ENCODE measurements around the gene SLC16A6. TPM values are rescaled to one million over a fixed set of nuclear protein-coding genes. Genes with fewer than 3 reads are reported as not detected.

SLC16A6 gene
- under 0.01 and 0.24 TPM in 2 replicates for total RNA-seq

DNA sequence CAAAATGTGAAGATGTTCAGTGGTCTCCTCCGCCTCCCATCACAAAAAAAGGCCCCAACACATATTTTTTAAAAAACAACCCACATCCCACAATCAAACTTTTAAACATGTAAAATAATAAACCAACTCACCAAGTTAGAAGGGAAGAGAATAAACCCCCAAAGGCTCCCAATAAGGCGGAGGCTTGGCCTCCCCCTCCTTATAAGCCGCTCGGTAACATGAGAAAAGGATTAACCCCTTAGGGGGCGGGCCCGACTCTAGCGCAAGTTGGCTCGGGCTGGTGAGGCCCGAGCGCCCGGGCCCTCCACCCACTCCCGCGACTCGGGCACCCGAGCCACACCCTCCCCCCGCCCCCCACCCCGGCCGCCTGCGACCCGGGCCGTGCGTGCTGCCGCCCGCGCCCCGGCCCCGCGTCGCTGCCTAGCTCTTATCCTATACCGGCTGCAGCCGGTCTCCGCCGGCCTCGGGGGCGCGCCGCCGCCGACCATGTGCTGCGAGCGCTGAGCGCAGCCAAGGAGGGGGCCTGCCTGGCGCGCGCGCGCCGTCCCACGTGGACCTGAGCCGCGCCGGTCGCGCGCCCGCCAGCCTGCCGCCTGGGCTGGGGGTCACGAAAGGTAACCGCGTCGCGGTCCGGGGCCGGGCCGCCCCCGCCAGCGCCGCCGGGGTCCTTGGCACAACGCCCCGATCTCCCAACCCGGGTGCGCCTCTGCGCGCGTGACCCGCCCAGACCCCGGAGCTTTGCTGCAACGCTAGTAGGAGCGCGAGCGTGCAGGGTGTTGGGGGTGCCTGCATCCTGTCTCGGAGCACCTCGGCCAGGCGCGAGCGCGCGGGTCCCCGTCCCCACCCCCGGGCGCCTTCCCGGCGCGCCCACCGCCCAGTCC lies at the start of gene SLC16A6, which contains the start of gene ARSG:
SLC16A6 (minus strand) TSS at position 173 of the 881 bp plus-strand sequence. CDS start 12,807 bp downstream, outside the sequence.
ARSG (plus strand) TSS at position 541 of the 881 bp plus-strand sequence. CDS start 15,999 bp downstream, outside the sequence.

GRCh38 chr17:68247445-68248198 lies 43.3 kb downstream of the SLC16A6 start, which contains the start of gene AMZ2:
Gene AMZ2, plus strand, starts transcription at chr17:68248043. Its CDS starts 2,145 bp downstream, at chr17:68250188.

Other genes starting within 250 kb of the SLC16A6 start
- 92.8 and 123 TPM in 2 replicates for gene AMZ2, start 43.1 kb downstream of the SLC16A6 start, total RNA-seq
- gene ARSG, start 368 bp upstream of the SLC16A6 start, total RNA-seq, result 0.43 and 0.72 TPM in 2 replicates
- gene WIPI1, start 166.4 kb upstream of the SLC16A6 start, total RNA-seq, result 32.4 and 74.9 TPM in 2 replicates
- gene PRKAR1A, start 221.3 kb upstream of the SLC16A6 start, total RNA-seq, result 235 and 251 TPM in 2 replicates